ENCODE results near the gene TPSAB1. TPM values are rescaled to one million over a fixed set of nuclear protein-coding genes. Genes with fewer than 3 reads are reported as not detected.

Gene TPSAB1
- total RNA-seq, 1 donor from 2014 or later = 103 TPM

GRCh38 chr16:1216681-1217400 lies 23.7 kb upstream of the TPSAB1 start:
- Histone ChIP-seq H3K36me3 (no peaks in the 10 kb centered on the region), H3K9me3 (no peaks in the 10 kb centered on the region), H3K27me3 (ENCODE audit: low read depth) (no peaks in the 10 kb centered on the region), H3K27ac (no peak overlapping the region), H3K4me3 (no peak overlapping the region), H3K4me1 (no peaks in the 10 kb centered on the region)
- intact Hi-C loops (cut with DNase I) = no loop called here
- DNase-seq = no peak
- no peak for ATAC-seq
- no peak for TF ChIP-seq CTCF (IDR thresholded peaks at IDR 0.05)

- Histone ChIP-seq H3K4me1 (no peaks in the 10 kb centered on the region), H3K36me3 (no peaks in the 10 kb centered on the region), H3K4me3 (no peak overlapping the region), H3K27ac (no peak overlapping the region), H3K9me3 (no peaks in the 10 kb centered on the region), H3K27me3 (ENCODE audit: low read depth) (no peaks in the 10 kb centered on the region)
- ATAC-seq = no peak
- no peak for DNase-seq
- no peak for TF ChIP-seq CTCF (IDR thresholded peaks at IDR 0.05)
- intact Hi-C loops (cut with DNase I) = no loop called here
Measured at GRCh38 chr16:1217526-1217925, 23.0 kb upstream of the TPSAB1 start.

- Histone ChIP-seq H3K9me3 (no peaks in the 10 kb centered on the region), H3K36me3 (no peaks in the 10 kb centered on the region), H3K27ac (no peak overlapping the region), H3K4me3 (no peak overlapping the region), H3K4me1 (no peaks in the 10 kb centered on the region), H3K27me3 (ENCODE audit: low read depth) (no peaks in the 10 kb centered on the region)
- intact Hi-C loops (cut with DNase I) = no loop called here
- no peak for TF ChIP-seq CTCF (IDR thresholded peaks at IDR 0.05)
- no peak for DNase-seq
- ATAC-seq = no peak
Measured at GRCh38 chr16:1218061-1218929, 22.2 kb upstream of the TPSAB1 start.

GRCh38 chr16:1218930-1219611 lies 21.4 kb upstream of the TPSAB1 start:
- intact Hi-C loops (cut with DNase I) = no loop called here
- ATAC-seq = no peak
- Histone ChIP-seq H3K36me3 (no peaks in the 10 kb centered on the region), H3K27me3 (ENCODE audit: low read depth) (no peaks in the 10 kb centered on the region), H3K9me3 (no peaks in the 10 kb centered on the region), H3K4me1 (no peaks in the 10 kb centered on the region), H3K4me3 (no peak overlapping the region), H3K27ac (no peak overlapping the region)
- TF ChIP-seq CTCF (IDR thresholded peaks at IDR 0.05) = no peak
- no peak for DNase-seq

GRCh38 chr16:1220098-1220728 lies 20.3 kb upstream of the TPSAB1 start:
- intact Hi-C loops (cut with DNase I) = no loop called here
- Histone ChIP-seq H3K4me3 (no peak overlapping the region), H3K9me3 (no peaks in the 10 kb centered on the region), H3K4me1 (no peaks in the 10 kb centered on the region), H3K36me3 (no peaks in the 10 kb centered on the region), H3K27ac (no peak overlapping the region), H3K27me3 (ENCODE audit: low read depth) (no peaks in the 10 kb centered on the region)
- TF ChIP-seq CTCF (IDR thresholded peaks at IDR 0.05) = no peak
- ATAC-seq = no peak
- no peak for DNase-seq
